Measurements from ENCODE around the gene CCNI2.

CCNI2 gene

GRCh38 chr5:132750471-132751230, 3.4 kb downstream of the CCNI2 start:
- DNase-seq = no peak

- DNase-seq = no peak
These were observed 4.2 kb downstream of the CCNI2 start for GRCh38 chr5:132751444-132751843.

- no peak for DNase-seq
These were observed 4.8 kb downstream of the CCNI2 start for GRCh38 chr5:132751971-132752580.

GRCh38 chr5:132752581-132753125, 5.4 kb downstream of the CCNI2 start:
- DNase-seq = no peak

GRCh38 chr5:132753135-132753987, 6.1 kb downstream of the CCNI2 start:
- peak; percentile 34 to 55 for DNase-seq

- DNase-seq = no peak
These were observed 6.9 kb downstream of the CCNI2 start for GRCh38 chr5:132754111-132754510.

- DNase-seq = no peak
These were observed 7.7 kb downstream of the CCNI2 start for GRCh38 chr5:132754947-132755346.

- no peak for DNase-seq
These were observed 9.3 kb downstream of the CCNI2 start for GRCh38 chr5:132756542-132756941.

- DNase-seq = no peak
These were observed 11.2 kb downstream of the CCNI2 start for GRCh38 chr5:132758451-132758850.

GRCh38 chr5:132759114-132760048, 12.2 kb downstream of the CCNI2 start:
- no peak for DNase-seq

- DNase-seq = no peak
These were observed 12.8 kb downstream of the CCNI2 start for GRCh38 chr5:132760049-132760420.

GRCh38 chr5:132760601-132761317, 13.5 kb downstream of the CCNI2 start:
- DNase-seq = no peak

GRCh38 chr5:132761321-132762240, 14.4 kb downstream of the CCNI2 start:
- no peak for DNase-seq

GRCh38 chr5:132762246-132763000, 15.2 kb downstream of the CCNI2 start:
- no peak for DNase-seq

GRCh38 chr5:132763181-132764036, 16.2 kb downstream of the CCNI2 start:
- no peak for DNase-seq

- DNase-seq = no peak
These were observed 16.8 kb downstream of the CCNI2 start for GRCh38 chr5:132764051-132764450.

GRCh38 chr5:132764671-132765238, 17.5 kb downstream of the CCNI2 start:
- DNase-seq = no peak

- no peak for DNase-seq
These were observed 18.2 kb downstream of the CCNI2 start for GRCh38 chr5:132765311-132766019.

Data from NCI-H2081 (cell line).